HepG2 (cell line): ENCODE results near the gene MSTO1. TPM values are rescaled to one million over a fixed set of nuclear protein-coding genes. Genes with fewer than 3 reads are reported as not detected.

Experiments used
- ELF3 ChIP-seq: IDR thresholded peaks from 2 replicates; pipeline ENCODE4 v1.6.1; 2016; ENCODE audit warnings: missing genetic modification reagents, missing compliant biosample characterization
- HNRNPUL1 ChIP-seq: fragments of 200-400 bp; formaldehyde crosslinking; IDR thresholded peaks from 2 replicates; pipeline ENCODE4 v1.6.1; 2017; ENCODE audit warnings: low read depth, mild to moderate bottlenecking, low read length, moderate library complexity
- IRF1 ChIP-seq: sonication (generic); formaldehyde crosslinking; IDR thresholded peaks from 2 replicates; pipeline ENCODE4 v1.4.0; 2020; ENCODE audit warnings: low read depth, mild to moderate bottlenecking, missing genetic modification reagents
- IRF2 ChIP-seq: IDR thresholded peaks from 2 replicates; pipeline ENCODE4 v1.6.1; 2018; ENCODE audit warnings: missing genetic modification reagents, missing compliant biosample characterization
- NFAT5 ChIP-seq: sonication (generic); formaldehyde crosslinking; IDR thresholded peaks from 2 replicates; pipeline ENCODE4 v1.4.0; 2020; ENCODE audit warnings: missing genetic modification reagents
- SALL2 ChIP-seq: sonication (generic); formaldehyde crosslinking; IDR thresholded peaks from 2 replicates; pipeline ENCODE4 v1.8.1; 2023; ENCODE audit warnings: mild to moderate bottlenecking, missing genetic modification reagents, inconsistent platforms
- SAP130 ChIP-seq: IDR thresholded peaks from 2 replicates; pipeline ENCODE4 v1.6.1; 2016; ENCODE audit warnings: low read depth
- SP4 ChIP-seq: sonication (generic); formaldehyde crosslinking; IDR thresholded peaks from 2 replicates; pipeline ENCODE4 v1.8.1; 2023; ENCODE audit warnings: mild to moderate bottlenecking, missing genetic modification reagents
- THAP8 ChIP-seq: sonication (generic); formaldehyde crosslinking; IDR thresholded peaks from 2 replicates; pipeline ENCODE4 v1.5.1; 2020; ENCODE audit warnings: missing genetic modification reagents, mild to moderate bottlenecking, borderline replicate concordance
- TP53 ChIP-seq: sonication (generic); formaldehyde crosslinking; conservative IDR thresholded peaks from 2 replicates; pipeline ENCODE4 v1.4.0; 2020; ENCODE audit warnings: missing genetic modification reagents
- ZBTB14 ChIP-seq: sonication (generic); formaldehyde crosslinking; IDR thresholded peaks from 2 replicates; pipeline ENCODE4 v1.4.0; 2020; ENCODE audit warnings: missing genetic modification reagents
- ZNF224 ChIP-seq: sonication (generic); formaldehyde crosslinking; IDR thresholded peaks from 2 replicates; pipeline ENCODE4 v1.5.0; 2020; ENCODE audit warnings: mild to moderate bottlenecking, missing genetic modification reagents
- ZNF441 ChIP-seq: sonication (generic); formaldehyde crosslinking; IDR thresholded peaks from 2 replicates; pipeline ENCODE4 v1.7.0; 2021; ENCODE audit warnings: missing genetic modification reagents, borderline replicate concordance
- ZNF552 ChIP-seq: sonication (generic); formaldehyde crosslinking; IDR thresholded peaks from 2 replicates; pipeline ENCODE4 v1.9.0; 2022; ENCODE audit warnings: missing genetic modification reagents, mild to moderate bottlenecking, borderline replicate concordance
- ZNF556 ChIP-seq: sonication (generic); formaldehyde crosslinking; IDR thresholded peaks from 2 replicates; pipeline ENCODE4 v1.4.0; 2020; ENCODE audit warnings: mild to moderate bottlenecking, missing genetic modification reagents, borderline replicate concordance
- polyA plus RNA-seq, 8 experiments: library from polyadenylated mRNA; depleted of rRNA in 3 of 8; stranded (reverse) in 7 of 8; unstranded in 1 of 8; fragments of >200 nt; fragmentation: Illumina TruSeq in 4 of 8; extraction: Trizol in 4 of 8; gene quantifications; 2 replicates each; pipeline versions ENCODE4 v1.2.1 to v1.2.3, GENCODE V29; 2011 to 2016; ENCODE audit warnings: low read depth in 4 of 8, missing spikeins in 1 of 8, mixed read lengths in 1 of 8; ENCODE audit not compliant: insufficient read depth in 1 of 8
- total RNA-seq, 5 experiments: library from RNA; depleted of rRNA; stranded (reverse); fragments of >200 nt; fragmentation: Illumina TruSeq; extraction: Trizol; gene quantifications; 2 replicates each; pipeline ENCODE4 v1.2.3, GENCODE V29; 2016; ENCODE audit warnings: low read depth in 1 of 5

The MSTO1 gene
- total and polyA plus RNA-seq, 2 of the 13 experiments (the other 11 are each of a cell fraction or from before 2014, with no cell fraction given): 19.1 to 25.3 TPM

GRCh38 chr1:155609515-155610256 is at the start of gene MSTO1 (continued):
- TF ChIP-seq THAP8 (CRISPR knock-in tag) (no peak), HNRNPUL1 (no peak), ZBTB14 (CRISPR knock-in tag) (no peak), ZNF224 (no peak), SP4 (peak; percentile 79), TP53 (CRISPR knock-in tag) (no peak), ZNF552 (no peak), ZNF441 (CRISPR knock-in tag) (no peak), SAP130 (CRISPR knock-in tag) (peak; percentile 94), IRF1 (CRISPR knock-in tag) (no peak), NFAT5 (no peak), ELF3 (CRISPR knock-in tag) (no peak), ZNF556 (no peak), SALL2 (CRISPR knock-in tag) (no peak), IRF2 (CRISPR knock-in tag) (0 out of 2 replicates have a peak, but pooled peaks have one; percentile 59)
